ENCODE results near the gene KRTAP16-1.

KRTAP16-1 gene

DNA sequence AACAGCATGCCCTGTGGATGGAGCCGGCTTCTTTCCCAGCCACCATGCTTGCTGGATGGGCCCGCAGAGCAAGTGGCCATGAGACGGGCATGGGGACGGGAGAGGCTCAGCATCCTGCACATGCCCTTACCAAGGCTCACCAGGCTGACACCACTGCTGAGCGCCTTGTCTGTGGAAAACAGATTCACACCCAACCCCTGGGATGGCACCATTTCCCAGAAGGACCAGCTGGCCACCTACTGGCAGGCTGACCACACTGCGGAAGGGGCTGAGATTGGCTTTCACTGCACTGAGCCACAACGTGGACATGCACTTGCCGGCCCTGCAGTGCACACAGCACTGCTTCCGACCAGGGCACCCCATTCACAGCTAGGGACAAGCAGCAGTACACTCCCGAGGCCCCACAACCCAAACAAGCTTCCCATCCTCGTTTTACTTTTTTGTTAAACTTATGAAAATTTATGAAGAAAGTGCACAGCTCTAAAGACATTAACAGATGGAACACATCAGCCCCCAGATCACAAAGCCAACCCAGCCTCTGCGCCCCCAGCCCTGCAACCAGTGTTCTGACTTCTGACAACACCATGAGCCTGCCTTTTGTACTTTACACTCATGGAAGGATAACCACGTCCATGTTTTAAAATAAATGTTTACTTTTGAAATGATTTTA is 20.3 kb upstream of the KRTAP16-1 start:
- no peaks in the 10 kb centered on the region for H3K79me2 ChIP-seq (ENCODE audit: insufficient read depth, low read length)
- TF ChIP-seq, protein P1, sequence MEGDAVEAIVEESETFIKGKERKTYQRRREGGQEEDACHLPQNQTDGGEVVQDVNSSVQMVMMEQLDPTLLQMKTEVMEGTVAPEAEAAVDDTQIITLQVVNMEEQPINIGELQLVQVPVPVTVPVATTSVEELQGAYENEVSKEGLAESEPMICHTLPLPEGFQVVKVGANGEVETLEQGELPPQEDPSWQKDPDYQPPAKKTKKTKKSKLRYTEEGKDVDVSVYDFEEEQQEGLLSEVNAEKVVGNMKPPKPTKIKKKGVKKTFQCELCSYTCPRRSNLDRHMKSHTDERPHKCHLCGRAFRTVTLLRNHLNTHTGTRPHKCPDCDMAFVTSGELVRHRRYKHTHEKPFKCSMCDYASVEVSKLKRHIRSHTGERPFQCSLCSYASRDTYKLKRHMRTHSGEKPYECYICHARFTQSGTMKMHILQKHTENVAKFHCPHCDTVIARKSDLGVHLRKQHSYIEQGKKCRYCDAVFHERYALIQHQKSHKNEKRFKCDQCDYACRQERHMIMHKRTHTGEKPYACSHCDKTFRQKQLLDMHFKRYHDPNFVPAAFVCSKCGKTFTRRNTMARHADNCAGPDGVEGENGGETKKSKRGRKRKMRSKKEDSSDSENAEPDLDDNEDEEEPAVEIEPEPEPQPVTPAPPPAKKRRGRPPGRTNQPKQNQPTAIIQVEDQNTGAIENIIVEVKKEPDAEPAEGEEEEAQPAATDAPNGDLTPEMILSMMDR (conservative IDR thresholded peaks at IDR 0.05; ENCODE audit: low read length), result peak; percentile 75
- TF ChIP-seq EZH2phosphoT487 (IDR thresholded peaks at IDR 0.05; ENCODE audit: borderline replicate concordance), result no peak
- H3K27me3 ChIP-seq (ENCODE audit: insufficient read depth, low read length, poor library complexity, severe bottlenecking), result no peaks in the 10 kb centered on the region
- no peak overlapping the region for H3K4me3 ChIP-seq (ENCODE audit: low read length, poor library complexity, severe bottlenecking)
- H3K36me3 ChIP-seq (ENCODE audit: insufficient read depth, low read length), result no peaks in the 10 kb centered on the region
- no peak overlapping the region for H3K4me2 ChIP-seq (ENCODE audit: low read depth, low read length, poor library complexity, severe bottlenecking)
- H4K20me1 ChIP-seq (ENCODE audit: insufficient read depth, low read length, poor library complexity, severe bottlenecking), result no peaks in the 10 kb centered on the region
- H3K9me2 ChIP-seq (replicated peaks; ENCODE audit: low read depth, low read length), result no peaks in the 10 kb centered on the region
- H3F3A ChIP-seq (ENCODE audit: low read depth), result no peaks in the 10 kb centered on the region
- no peak overlapping the region for H3K9ac ChIP-seq (ENCODE audit: low read depth, low read length, poor library complexity, severe bottlenecking)
- no peak overlapping the region for H2AFZ ChIP-seq (ENCODE audit: low read length)
- H3K9me3 ChIP-seq (ENCODE audit: insufficient read depth, low read depth, low read length), result no peaks in the 10 kb centered on the region
- no peaks in the 10 kb centered on the region for H3K4me1 ChIP-seq (ENCODE audit: insufficient read depth, low read length, poor library complexity, severe bottlenecking)

DNA sequence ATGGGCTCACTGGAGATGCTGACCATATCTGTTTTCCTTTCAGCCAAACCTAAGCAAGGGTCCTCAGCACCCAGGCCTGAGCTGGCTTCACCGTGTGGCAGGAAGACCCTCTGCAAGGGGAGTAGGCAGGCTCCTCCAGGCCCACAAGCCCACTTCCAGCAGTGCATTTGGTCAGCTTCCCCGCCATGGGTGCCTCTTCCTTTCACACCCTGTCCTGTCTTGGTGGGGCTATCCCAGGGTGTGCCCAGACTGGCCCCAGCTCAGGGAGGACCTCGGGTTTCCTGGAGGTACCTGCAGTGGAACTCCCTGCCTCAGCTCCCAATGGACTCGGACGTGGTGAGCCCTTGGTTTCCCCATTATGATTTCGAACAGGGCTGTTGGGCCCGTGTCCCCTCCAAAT is 19.1 kb upstream of the KRTAP16-1 start:
- Histone ChIP-seq H3K27me3 (ENCODE audit: insufficient read depth, low read length, poor library complexity, severe bottlenecking) (no peaks in the 10 kb centered on the region), H3K9me3 (ENCODE audit: insufficient read depth, low read depth, low read length) (no peaks in the 10 kb centered on the region), H3K36me3 (ENCODE audit: insufficient read depth, low read length) (no peaks in the 10 kb centered on the region), H3K9me2 (replicated peaks; ENCODE audit: low read depth, low read length) (no peaks in the 10 kb centered on the region), H2AFZ (ENCODE audit: low read length) (no peak overlapping the region), H3K9ac (ENCODE audit: low read depth, low read length, poor library complexity, severe bottlenecking) (no peak overlapping the region), H3K4me2 (ENCODE audit: low read depth, low read length, poor library complexity, severe bottlenecking) (no peak overlapping the region), H3K4me1 (ENCODE audit: insufficient read depth, low read length, poor library complexity, severe bottlenecking) (no peaks in the 10 kb centered on the region), H3K79me2 (ENCODE audit: insufficient read depth, low read length) (no peaks in the 10 kb centered on the region), H3F3A (ENCODE audit: low read depth) (no peaks in the 10 kb centered on the region), H3K4me3 (ENCODE audit: low read length, poor library complexity, severe bottlenecking) (no peak overlapping the region), H4K20me1 (ENCODE audit: insufficient read depth, low read length, poor library complexity, severe bottlenecking) (no peaks in the 10 kb centered on the region)
- TF ChIP-seq, protein P1 (conservative IDR thresholded peaks at IDR 0.05; ENCODE audit: low read length), result no peak
- TF ChIP-seq EZH2phosphoT487 (IDR thresholded peaks at IDR 0.05; ENCODE audit: borderline replicate concordance), result no peak

DNA sequence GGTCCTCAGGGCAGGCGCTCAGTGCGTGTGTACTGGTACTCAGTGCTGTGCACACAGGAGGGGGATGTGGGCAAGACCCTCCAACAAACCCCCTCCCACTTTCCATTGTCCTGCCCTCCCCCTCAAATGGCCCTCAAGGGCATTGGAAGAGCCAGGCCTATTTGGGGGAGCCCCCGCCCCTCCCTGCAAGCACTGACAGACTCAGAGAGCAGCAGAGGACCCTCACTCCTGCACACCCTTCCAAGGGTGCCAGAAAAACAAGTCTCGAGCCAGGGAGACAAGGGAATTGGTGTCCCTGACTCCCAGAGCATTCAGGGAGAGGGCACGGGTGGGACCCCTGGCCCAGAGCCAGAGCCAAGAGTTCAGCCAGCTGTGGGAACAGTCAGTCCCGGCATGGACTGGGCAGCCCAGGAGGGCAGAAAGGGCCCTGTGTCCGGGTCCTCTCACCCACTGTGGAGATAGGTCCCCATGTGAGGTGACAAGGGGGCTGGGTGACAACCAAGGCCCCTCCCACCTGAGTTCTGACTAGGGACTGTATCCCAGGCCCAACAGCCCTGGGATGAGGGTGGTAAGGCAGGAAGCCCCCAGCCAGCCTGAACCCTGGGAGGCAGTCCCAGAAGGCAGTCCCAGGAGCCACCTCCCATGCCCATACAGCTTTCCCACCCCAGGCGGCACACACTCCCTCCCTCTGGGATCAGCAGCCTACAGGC is 18.5 kb upstream of the KRTAP16-1 start:
- Histone ChIP-seq H4K20me1 (ENCODE audit: insufficient read depth, low read length, poor library complexity, severe bottlenecking) (no peaks in the 10 kb centered on the region), H3K79me2 (ENCODE audit: insufficient read depth, low read length) (no peaks in the 10 kb centered on the region), H3K36me3 (ENCODE audit: insufficient read depth, low read length) (no peaks in the 10 kb centered on the region), H3K9me3 (ENCODE audit: insufficient read depth, low read depth, low read length) (no peaks in the 10 kb centered on the region), H3K4me3 (ENCODE audit: low read length, poor library complexity, severe bottlenecking) (no peak overlapping the region), H3K9ac (ENCODE audit: low read depth, low read length, poor library complexity, severe bottlenecking) (no peak overlapping the region), H3K4me1 (ENCODE audit: insufficient read depth, low read length, poor library complexity, severe bottlenecking) (no peaks in the 10 kb centered on the region), H3K9me2 (replicated peaks; ENCODE audit: low read depth, low read length) (no peaks in the 10 kb centered on the region), H2AFZ (ENCODE audit: low read length) (no peak overlapping the region), H3F3A (ENCODE audit: low read depth) (no peaks in the 10 kb centered on the region), H3K27me3 (ENCODE audit: insufficient read depth, low read length, poor library complexity, severe bottlenecking) (no peaks in the 10 kb centered on the region), H3K4me2 (ENCODE audit: low read depth, low read length, poor library complexity, severe bottlenecking) (no peak overlapping the region)
- TF ChIP-seq EZH2phosphoT487 (IDR thresholded peaks at IDR 0.05; ENCODE audit: borderline replicate concordance), result no peak
- TF ChIP-seq, protein P1 (conservative IDR thresholded peaks at IDR 0.05; ENCODE audit: low read length), result no peak

Measured in Loucy (cell line).